SH-SY5Y (cell line): ENCODE measurements around the gene ZGRF1.

Experiments
- GATA2 ChIP-seq: IDR thresholded peaks from 2 replicates; pipeline ENCODE4 v1.6.1; 2011; ENCODE audit warnings: mild to moderate bottlenecking, low read depth, low read length
- GATA3 ChIP-seq: IDR thresholded peaks from 2 replicates; pipeline ENCODE4 v1.6.1; 2011; ENCODE audit warnings: low read depth, mild to moderate bottlenecking, low read length, moderate library complexity

ZGRF1 gene

DNA sequence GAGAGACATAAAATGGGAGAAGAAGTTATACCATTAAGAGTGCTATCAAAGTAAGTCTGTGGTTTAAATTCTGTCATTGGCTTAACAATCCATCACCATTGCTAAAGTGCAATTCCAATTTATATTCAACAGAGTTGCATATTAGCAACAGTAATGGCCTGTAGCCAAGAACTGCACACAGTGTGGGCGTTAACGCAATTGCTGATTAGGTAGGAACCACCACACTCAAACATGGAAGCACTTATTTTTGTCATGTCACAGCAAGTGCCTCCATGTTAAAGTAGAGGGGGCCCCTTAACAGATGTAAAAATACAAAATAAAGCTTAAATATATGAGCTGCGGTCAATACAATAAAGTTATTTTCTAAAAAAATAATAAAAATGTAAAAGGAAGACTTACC is 11.1 kb upstream of the ZGRF1 start:
- no peak for TF ChIP-seq GATA3
- TF ChIP-seq GATA2, result no peak

DNA sequence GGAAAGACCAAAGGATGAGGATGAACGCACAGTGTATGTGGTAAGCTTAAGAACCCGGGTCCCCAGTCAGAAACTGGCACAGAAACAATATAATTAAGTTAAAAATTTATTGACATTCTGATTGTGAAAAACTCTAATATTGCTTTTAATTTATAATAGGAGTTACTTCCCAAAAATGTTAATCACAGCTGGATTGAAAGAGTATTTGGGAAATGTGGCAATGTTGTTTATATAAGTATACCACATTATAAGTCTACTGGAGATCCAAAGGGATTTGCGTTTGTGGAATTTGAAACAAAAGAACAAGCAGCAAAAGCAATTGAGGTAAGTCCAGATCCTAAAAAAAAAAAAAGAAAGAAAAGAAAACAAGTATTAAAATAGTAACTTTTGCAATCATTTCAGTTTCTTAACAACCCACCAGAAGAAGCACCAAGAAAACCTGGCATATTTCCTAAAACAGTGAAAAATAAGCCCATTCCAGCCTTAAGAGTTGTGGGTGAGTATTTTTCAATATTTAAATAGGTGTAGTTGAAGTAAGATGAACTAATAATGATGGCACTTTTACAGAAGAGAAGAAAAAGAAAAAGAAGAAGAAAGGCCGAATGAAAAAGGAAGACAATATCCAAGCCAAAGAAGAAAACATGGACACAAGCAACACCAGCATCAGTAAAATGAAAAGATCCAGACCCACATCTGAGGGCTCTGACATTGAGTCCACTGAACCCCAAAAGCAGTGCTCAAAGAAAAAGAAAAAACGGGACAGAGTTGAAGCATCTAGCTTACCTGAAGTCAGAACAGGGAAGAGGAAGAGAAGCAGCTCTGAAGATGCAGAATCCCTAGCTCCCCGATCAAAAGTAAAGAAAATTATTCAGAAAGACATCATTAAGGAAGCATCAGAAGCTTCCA is 10.2 kb upstream of the ZGRF1 start:
- TF ChIP-seq GATA3 (no peak), GATA2 (no peak)

DNA sequence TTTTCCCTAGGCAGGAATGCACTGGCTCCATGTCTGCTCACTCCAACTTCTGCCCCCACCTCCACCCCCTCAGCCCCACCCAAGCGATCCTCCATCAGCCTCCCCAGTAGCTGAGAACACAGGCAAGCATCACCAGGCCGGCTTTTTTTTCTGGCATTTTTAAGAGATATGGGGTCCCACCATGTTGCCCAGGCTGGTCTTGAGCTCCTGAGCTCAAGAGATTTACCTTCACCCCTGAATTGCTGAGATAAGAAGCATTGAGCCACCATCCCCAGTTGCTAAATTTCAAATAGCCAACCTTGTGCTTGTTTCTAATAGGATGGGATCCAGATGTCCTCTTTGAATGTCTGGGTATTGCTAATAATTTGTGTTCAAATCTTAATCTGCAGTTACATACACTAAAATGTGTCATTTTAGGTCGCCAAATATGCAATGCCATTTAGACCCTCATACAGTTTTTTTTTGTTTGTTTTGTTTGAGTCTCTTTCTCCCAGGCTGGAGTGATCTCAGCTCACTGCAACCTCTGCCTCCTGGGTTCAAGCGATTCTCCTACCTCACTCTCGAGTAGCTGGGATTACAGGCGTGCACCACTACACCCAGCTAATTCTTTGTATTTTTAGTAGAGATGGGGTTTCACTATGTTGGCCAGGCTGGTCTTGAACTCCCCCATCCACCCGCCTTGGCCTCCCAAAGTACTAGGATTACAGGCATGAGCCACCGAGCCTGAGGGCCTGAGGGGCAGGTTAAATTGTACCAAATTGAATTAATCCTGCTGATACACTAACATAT is 9.0 kb upstream of the ZGRF1 start:
- no peak for TF ChIP-seq GATA2
- TF ChIP-seq GATA3, result no peak

DNA sequence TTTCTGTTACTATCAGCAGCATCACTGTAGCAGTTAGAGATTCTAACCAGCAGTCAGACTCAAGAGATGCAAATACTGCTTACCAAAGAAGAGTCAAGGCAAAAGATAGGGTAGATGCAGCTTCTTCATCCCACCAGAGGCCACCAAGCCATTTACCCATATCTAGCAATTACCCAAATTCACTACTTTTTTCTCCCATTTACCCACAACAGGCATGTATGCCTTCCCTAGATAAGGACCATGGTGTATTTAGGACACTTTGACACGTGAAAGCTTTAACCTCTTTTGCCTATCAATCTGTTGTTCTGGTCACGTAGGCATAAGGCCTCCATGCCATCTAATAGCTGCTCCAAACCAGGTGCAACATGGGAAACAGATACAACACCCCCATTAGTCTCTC is 5.8 kb upstream of the ZGRF1 start:
- no peak for TF ChIP-seq GATA3
- TF ChIP-seq GATA2, result no peak

DNA sequence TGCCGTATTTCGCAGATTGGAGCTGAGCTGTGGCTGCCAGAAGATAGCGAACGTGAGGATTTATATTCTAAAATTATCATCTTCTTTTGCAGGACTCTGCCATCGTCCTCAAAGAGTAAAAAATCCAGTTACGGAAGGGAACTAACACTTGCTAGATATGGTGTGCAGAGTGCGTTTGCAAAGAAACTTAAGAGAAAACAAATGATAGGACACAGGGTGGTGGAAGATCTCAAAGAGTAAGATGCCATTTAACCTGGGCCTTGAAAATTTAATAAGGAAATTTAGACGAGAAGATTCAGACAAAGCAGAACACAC is 800 bp upstream of the ZGRF1 start:
- TF ChIP-seq GATA2 (no peak), GATA3 (no peak)

DNA sequence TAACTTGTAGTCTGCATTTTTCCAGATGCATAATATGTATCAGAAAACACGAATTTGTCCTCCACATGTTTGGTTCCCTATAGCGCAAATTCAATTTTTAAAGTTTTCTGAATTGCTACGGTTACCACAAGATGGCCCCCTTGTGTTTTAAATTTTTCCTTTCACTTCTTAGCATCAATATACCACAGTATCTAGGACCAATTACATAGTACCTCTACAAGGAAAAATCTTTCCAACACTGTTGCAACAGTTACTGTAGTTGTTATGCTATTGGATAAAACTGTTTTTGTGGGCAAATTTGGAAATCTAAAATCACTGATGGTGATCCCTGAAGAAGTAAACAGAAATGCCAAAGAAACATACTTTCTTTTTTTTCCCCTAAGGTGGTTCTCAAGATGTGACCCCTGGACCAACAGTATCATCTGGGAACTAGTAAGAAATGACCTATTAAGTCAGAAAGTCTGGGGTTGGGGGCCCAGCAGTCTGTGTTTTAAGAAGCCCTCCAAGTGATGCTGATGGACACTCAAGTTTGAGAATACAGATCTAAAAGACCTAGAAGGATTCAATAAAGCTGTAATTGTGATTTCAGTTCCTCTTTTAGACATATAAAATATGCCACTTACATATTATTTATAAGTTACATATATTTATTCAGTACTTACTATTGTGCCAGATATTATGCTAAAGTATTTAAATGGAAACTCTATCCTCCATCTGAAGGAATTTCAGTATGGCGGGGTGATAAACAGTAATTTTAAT is 3.1 kb downstream of the ZGRF1 start:
- TF ChIP-seq GATA2 (no peak), GATA3 (no peak)

DNA sequence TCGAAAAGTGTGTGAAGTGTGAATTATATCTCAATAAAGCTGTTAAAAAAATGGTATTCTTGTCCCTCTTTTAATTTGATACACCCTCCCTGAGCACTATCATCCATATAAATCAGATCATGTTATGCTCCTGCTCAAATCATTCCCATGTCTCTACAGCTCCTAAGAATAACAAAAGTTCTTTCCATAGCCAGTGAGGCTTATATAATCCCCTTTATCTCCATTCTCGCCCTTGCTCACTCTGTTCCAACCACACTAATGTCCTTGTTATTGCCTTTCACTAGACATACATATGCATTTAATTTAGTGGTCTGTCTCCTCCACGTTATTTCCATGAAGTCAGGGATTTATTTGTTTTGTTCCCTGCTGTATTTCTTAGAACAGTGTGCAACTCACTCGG is 10.5 kb downstream of the ZGRF1 start:
- no peak for TF ChIP-seq GATA2
- no peak for TF ChIP-seq GATA3

DNA sequence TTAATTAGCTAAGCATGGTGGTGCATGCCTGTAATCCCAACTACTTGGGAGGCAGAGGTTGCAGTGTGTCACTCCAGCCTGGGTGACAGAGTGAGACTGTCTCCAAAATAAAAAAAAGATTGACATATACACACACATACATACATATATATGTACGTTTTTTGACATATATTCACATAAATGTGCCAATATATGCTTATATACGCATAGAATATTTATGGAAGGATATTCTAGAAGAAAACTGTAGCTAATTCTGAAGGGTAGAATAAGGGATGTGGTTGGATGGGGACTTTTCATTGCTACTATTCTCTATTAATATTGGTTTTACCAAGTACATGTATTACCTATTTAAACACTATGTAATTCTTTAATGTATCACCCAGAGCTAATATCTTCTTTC is 19.7 kb downstream of the ZGRF1 start:
- TF ChIP-seq GATA2 (no peak), GATA3 (no peak)

DNA sequence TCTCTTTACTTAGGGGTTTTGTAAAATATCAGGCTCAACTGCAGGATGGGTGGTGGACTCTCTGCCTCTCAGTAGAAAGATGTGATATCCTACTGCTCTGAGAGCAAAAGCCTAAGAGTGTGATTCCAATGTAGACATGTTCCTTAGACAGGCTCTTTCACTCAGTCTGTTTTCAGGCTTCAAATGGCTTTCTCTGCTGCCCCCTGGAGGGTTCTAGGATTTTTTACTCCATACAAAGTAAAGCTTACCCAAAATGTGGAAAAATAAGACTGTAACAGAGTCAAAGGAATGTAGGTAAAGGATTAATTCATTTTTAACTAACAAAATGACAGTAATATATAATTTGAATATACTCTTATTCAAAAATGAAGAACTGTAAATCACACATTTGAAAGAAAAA is 32.1 kb downstream of the ZGRF1 start:
- no peak for TF ChIP-seq GATA3
- no peak for TF ChIP-seq GATA2

DNA sequence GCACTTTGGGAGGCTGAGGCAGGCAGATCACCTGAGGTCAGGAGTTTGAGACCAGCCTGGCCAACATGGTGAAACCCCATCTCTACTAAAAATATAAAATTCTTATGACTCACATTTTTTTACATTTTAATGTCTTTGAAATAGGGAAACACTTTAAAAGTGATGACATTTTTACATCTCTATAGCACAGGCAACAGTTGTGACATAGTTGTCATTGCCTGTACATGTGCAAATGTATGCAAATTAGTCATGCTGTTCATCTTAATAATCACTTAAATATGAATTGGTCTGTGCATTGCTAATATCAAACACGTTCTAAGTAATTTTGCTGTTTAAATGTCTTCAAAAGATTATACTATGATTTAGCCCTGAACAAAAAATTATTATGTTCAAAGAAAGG is 41.7 kb downstream of the ZGRF1 start:
- TF ChIP-seq GATA3, result no peak
- TF ChIP-seq GATA2, result no peak

DNA sequence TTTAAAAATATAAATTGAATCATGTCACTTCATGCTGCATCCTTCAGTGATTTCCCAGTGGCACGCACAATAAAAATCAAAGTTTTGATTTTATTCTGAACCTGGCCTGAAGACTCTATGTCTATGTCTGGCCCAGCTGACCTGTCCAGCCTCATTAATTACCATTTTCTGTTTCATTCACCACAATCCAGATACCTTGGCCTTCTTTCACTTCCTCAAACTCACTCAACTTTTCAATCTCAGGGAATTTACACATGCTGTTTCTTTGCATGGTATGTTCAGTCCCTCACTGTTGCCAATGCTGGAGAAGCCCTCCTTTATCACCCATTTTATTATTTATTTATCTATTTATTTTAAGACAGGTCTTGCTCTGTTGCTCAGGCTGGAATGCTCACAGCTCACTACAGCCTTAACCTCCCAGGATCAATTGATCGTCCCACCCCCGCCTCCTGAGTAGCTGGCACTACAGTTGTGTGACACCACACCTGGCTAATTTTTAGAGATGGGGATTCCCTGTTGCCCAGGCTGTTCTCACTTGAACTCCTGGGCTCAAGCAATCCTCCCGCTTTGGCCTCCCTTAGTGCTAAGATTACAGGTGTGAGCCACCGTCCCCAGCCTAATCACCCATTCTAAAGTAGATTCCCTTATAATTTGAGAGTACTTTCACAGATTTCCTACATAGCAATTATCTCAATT is 43.1 kb downstream of the ZGRF1 start:
- TF ChIP-seq GATA3 (no peak), GATA2 (no peak)

DNA sequence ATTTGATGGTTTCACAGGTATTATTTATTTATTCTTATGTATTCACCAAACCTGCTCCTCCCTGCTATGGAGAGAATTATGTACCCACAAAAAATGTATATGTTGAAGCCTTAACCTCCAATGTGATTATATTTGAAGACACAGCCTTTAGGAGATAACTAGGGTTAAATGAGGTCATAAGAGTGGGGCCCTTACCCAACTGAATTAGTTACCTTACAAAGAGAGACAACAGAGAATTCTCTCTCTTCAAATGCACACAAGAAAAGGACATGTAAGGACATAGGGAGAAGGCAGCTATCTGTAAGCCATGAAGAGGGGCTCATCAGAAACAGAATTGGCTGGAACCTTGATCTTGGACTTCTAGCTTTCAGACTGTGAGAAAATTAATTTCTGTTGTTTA is 44.0 kb downstream of the ZGRF1 start:
- TF ChIP-seq GATA2, result no peak
- no peak for TF ChIP-seq GATA3

DNA sequence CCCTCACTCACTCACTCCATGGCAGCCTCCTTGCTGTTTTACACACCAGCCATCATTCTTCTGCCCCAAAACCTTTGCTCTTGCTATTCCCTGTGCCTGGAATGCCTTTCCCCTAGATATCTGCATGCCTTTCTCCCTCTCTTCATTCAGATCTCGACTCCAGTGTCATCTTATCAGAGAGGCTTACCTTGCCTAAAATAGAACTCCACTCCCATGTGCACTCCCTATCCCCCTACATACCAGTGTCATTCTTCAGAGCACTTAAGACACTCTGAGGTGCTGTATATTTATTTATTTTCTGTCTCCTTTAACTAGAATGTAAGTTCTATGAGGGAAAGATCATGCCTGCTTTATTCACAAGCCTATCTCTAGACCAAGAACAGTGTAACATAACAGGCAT is 45.1 kb downstream of the ZGRF1 start:
- no peak for TF ChIP-seq GATA3
- TF ChIP-seq GATA2, result no peak

DNA sequence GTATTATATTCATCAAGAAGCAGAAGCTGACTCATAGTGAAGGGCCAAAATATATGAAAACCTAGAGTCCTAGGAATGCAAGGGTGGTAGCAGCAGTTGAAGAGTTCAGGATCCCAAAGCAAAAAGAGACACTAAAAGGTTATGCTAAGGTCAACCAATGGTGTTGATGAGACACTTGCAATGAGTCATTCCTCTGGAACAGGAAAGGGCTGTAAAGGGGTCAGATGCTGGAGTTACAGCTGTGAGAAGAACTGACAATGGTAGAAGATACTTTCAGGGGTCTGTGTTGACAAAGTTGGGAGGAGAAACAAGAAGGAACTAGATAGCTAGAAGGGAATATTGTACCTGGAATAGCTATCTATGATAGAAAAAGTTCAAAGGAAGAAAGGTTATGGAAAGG is 47.5 kb downstream of the ZGRF1 start:
- TF ChIP-seq GATA3, result no peak
- TF ChIP-seq GATA2, result no peak
